GM21423 (cell line): ENCODE data around the gene OPN1LW.
"Not testable (repeated sequence)": the region's sequence is repeated elsewhere in the genome, so short reads cannot be mapped to it uniquely, and the experiment has no call there.

Experiments used
- ATAC-seq: cut with Tn5 transposase; IDR thresholded peaks from one replicate; pipeline ENCODE4 v1.9.1; 2021; ENCODE audit warnings: mild to moderate bottlenecking, moderate library complexity; ENCODE audit not compliant: unreplicated experiment

The OPN1LW gene

DNA sequence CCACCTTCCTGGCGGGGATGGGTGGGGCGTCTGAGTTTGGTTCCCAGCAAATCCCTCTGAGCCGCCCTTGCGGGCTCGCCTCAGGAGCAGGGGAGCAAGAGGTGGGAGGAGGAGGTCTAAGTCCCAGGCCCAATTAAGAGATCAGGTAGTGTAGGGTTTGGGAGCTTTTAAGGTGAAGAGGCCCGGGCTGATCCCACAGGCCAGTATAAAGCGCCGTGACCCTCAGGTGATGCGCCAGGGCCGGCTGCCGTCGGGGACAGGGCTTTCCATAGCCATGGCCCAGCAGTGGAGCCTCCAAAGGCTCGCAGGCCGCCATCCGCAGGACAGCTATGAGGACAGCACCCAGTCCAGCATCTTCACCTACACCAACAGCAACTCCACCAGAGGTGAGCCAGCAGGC lies at the start of gene OPN1LW:
TSS of gene OPN1LW (plus strand) at position 234 of the 400 bp plus-strand sequence. CDS start at position 275, 41 bp downstream.
- ATAC-seq: not testable (repeated sequence)

- no peak for ATAC-seq
Measured at GRCh38 chrX:154094833-154095232, 49.2 kb upstream of the OPN1LW start.

GRCh38 chrX:154096140-154097002 lies 47.7 kb upstream of the OPN1LW start:
- no peak for ATAC-seq

GRCh38 chrX:154097003-154097588 lies 46.9 kb upstream of the OPN1LW start:
- peak; percentile 41 for ATAC-seq

- peak; percentile 88 for ATAC-seq
Measured at GRCh38 chrX:154097589-154098541, 46.2 kb upstream of the OPN1LW start, which contains the start of gene MECP2. Gene MECP2 (minus strand): TSS chrX:154097717.

- no peak for ATAC-seq
Measured at GRCh38 chrX:154098551-154098950, 45.5 kb upstream of the OPN1LW start.

GRCh38 chrX:154113729-154114128 lies 30.3 kb upstream of the OPN1LW start:
- ATAC-seq: no peak

DNA sequence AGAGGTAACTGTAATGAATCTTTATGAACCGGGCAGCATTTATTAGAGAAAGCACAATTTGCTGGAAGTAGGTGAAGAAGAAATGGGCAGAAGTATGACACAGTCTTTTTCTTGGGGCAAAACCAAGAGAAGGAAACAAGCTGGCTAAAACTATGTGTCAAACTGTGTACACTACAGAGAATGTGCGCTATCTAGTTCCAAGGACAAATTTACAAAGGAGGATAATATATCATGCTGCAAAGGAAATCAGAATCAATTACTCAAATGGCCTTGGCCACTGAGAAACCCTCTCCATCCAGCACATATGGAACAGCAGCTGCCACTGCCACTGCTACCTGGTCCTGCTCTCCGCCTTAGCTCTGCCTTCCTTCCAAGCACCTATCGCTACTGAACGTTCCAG lies 29.4 kb upstream of the OPN1LW start:
- ATAC-seq: no peak

DNA sequence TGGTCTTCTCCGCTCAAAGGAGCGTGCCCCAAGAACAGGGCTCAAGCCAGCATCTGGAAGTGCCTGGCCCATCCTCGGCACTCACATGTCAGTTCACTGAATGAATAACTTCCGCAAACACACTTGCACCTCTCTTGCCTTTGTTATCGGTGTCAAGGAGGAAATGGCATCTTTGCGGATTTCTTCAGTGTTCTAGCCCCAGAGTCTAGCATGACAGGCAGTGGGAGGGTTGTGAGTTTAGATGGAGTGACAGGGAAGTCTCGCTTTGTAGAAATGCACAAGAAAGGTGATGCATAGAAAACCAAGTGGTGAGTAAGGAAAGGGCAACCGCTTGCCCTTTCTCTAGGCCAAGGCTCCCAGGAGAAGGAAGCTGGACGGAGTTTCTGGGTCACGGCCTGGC lies 29.0 kb upstream of the OPN1LW start:
- ATAC-seq: no peak

DNA sequence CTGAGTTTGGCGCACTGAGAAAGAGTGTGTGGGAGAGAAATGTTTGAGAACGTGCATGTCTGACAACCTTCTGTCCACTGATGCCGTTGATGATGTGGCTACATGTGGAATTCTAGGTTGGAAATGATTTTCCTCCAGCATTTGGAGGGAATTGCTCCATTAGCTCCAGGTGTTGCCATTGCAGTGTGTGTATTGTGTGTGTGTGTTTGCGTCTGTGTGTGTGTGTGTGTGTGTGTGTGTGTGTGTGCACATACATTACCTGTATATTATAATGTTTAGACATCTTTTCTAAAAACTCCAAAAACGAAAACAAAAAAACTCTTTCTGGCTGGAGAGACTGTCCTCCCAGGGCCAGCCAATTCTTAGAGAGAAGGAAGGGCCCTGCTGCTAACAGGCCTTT lies 28.3 kb upstream of the OPN1LW start:
- ATAC-seq: no peak

DNA sequence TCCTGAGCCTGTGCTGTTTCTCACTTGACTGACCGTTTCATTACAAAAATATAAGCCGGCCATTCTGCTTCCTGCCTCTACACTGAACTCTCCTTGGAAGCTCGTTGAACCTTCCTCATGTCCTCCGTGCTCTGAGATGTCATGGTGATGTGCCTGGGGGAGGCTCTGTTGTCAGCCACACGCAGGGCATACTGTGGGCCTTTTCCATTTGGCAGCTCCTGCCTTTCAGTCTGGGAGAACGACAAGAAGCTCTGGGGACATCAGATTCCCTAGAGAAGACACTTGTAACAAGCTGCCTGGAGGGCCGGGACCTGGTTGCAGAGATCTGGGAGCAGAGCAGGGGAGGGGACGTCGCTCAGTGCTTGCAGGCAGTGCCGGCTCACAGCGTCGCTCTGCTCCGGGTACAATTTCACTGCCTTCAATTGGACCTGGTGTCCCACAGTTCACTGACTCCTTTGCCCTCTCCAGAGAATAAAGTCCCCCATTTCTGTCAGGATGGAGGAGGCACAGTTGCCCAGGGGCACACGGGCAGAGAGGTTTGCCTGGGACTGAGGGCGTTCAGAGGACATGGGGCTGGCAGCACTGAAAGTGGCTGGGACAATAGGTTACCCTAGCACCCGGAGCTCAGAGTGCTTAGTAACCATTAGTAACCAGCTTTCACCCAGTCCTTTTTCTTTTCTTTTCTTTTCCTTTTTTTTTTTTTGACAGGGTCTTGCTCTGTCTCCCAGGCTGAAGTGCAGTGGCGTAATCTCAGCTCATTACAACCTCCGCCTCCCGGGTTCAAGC lies 27.4 kb upstream of the OPN1LW start:
- ATAC-seq: no peak

DNA sequence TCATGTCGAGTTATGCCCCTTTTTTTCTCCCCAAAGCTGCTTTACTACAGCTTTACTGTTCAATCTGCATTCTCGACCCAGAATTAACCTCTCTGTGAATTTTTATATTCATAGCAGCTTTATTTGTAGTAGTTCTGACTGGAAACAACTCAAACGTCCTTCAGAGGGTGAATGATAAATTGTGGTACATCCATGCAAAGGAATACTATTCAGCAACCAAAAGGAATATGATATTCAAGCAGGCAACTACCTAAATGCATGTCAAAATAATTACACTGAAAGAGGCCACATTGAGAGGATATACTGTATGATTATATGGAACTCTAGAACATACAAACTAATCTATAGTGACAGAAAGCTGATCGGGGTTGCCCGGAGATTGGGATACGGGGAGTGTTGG lies 26.5 kb upstream of the OPN1LW start:
- ATAC-seq: no peak

- ATAC-seq: no peak
Measured at GRCh38 chrX:154120567-154120966, 23.5 kb upstream of the OPN1LW start.

DNA sequence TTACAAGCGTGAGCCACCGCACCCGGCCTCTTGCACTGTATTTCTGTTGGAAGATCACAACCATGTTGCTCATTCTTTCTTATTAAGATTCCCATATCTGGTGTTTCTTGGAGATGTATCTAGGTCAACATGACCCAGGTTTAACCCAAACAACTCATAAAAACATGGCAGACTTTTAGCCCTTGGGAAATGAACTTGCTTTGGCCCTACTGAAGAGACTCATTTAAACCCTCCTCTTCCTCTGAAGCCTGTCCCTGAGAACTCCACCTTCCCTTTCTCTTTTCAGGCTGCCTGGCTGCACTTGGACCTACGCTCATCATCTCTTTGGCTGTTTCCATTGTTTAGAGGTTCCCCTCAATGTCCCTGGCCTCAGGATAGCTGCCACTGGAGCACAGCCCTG lies 22.8 kb upstream of the OPN1LW start:
- ATAC-seq: no peak

DNA sequence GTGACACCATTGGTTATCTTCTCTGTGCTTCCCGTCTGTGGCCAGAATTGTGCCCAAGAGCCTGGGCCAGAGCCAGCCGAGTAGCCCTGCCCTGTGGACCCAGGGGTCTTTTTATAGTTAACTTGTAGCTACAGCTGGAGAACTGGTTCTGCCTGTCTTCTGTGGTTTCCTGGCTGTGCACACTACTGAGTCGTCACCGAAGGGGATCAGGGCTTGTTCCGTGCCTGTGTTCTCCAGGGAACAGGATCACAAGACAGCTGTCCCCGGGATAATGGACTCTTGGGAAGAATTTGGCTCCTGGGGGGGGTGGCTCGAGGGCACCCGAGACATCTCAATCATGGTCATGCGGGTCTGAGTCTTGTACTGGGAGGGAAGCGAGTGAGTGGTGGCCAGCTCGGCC lies 22.1 kb upstream of the OPN1LW start:
- no peak for ATAC-seq

GRCh38 chrX:154123241-154124219 lies 20.5 kb upstream of the OPN1LW start:
- ATAC-seq: no peak

GRCh38 chrX:154125391-154126040 lies 18.5 kb upstream of the OPN1LW start:
- ATAC-seq: no peak

DNA sequence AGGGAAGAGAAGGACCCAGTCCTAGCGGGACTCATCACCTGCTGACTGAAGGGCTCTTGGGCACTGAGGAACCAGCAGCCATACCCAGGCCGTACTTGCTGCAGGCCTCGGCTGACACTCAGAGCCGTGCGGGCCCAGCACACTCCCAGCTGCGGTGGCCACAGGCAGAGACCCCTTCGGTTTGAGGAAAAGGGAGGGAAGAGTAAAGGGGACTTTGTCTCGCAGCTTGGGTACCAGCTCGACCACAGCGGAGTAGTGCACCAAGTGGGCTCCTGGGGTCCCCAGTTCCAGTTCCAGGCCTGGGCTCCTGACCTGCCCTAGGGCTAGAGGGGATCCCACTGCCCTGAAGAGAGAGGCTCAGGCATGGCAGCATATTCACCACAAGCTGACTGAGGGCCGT lies 17.9 kb upstream of the OPN1LW start:
- ATAC-seq: no peak

DNA sequence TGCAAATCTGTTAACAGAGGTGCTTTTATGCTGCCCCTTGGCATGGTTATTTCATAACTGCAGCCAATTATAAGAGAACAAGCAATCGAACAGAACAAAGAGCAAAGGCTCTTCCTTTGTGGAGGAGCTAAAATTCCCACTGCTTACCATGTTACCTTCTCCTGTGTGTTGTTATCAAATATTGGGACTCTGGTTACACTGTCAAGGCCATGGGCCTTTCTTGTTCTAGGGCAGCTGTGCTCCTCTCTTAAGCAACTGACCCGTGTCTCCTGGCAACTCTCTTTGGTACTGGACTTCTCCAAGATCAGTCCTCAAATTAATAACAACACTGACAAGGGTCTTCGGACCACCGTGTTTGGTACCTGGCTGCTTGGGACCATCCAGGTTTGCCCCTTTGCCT lies 12.1 kb upstream of the OPN1LW start:
- no peak for ATAC-seq
